ENCODE results near the gene DGLUCY. TPM values are rescaled to one million over a fixed set of nuclear protein-coding genes. Genes with fewer than 3 reads are reported as not detected.

The DGLUCY gene
- total RNA-seq, 1 donor from 2014 or later, result 20.0 TPM

- Mint-ChIP-seq H3K27me3 (ENCODE audit: low read depth, unreplicated experiment) (no peaks in the 10 kb centered on the region), H3K9me3 (ENCODE audit: unreplicated experiment) (no peaks in the 10 kb centered on the region), H3K4me3 (ENCODE audit: unreplicated experiment) (no peak overlapping the region), H3K4me1 (ENCODE audit: low read depth, unreplicated experiment) (peaks cover 3% of the 10 kb centered on the region), H3K36me3 (ENCODE audit: low read depth, unreplicated experiment) (peaks cover 30% of the 10 kb centered on the region), H3K27ac (ENCODE audit: unreplicated experiment) (peak overlapping the region; percentile 69)
- Histone ChIP-seq H4K20me1 (ENCODE audit: insufficient read depth, low read length) (no peaks in the 10 kb centered on the region), H3K9me3 (ENCODE audit: insufficient read depth, low read depth, low read length) (no peaks in the 10 kb centered on the region), H3K4me2 (ENCODE audit: low read length) (peak overlapping the region; percentile 11), H3K79me2 (ENCODE audit: insufficient read depth, low read length) (no peaks in the 10 kb centered on the region), H2AFZ (ENCODE audit: low read depth, low read length) (no peak overlapping the region), H3K27me3 (ENCODE audit: insufficient read depth, low read length) (no peaks in the 10 kb centered on the region), H3K4me1 (ENCODE audit: insufficient read depth, low read length) (no peaks in the 10 kb centered on the region), H3K36me3 (ENCODE audit: insufficient read depth, low read length) (no peaks in the 10 kb centered on the region), H3K4me3 (ENCODE audit: insufficient read depth, low read depth, low read length) (no peak overlapping the region), H3K27ac (ENCODE audit: low read depth, low read length) (no peak overlapping the region), H3K9ac (ENCODE audit: low read length) (no peak overlapping the region)
- FAIRE-seq (no peak), DNase-seq (ENCODE audit: low read depth) (peak; percentile 48)
- TF ChIP-seq, protein P1, sequence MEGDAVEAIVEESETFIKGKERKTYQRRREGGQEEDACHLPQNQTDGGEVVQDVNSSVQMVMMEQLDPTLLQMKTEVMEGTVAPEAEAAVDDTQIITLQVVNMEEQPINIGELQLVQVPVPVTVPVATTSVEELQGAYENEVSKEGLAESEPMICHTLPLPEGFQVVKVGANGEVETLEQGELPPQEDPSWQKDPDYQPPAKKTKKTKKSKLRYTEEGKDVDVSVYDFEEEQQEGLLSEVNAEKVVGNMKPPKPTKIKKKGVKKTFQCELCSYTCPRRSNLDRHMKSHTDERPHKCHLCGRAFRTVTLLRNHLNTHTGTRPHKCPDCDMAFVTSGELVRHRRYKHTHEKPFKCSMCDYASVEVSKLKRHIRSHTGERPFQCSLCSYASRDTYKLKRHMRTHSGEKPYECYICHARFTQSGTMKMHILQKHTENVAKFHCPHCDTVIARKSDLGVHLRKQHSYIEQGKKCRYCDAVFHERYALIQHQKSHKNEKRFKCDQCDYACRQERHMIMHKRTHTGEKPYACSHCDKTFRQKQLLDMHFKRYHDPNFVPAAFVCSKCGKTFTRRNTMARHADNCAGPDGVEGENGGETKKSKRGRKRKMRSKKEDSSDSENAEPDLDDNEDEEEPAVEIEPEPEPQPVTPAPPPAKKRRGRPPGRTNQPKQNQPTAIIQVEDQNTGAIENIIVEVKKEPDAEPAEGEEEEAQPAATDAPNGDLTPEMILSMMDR (IDR thresholded peaks at IDR 0.05; ENCODE audit: insufficient read depth, low read depth, low read length), result no peak
- TF ChIP-seq EZH2 (IDR thresholded peaks at IDR 0.05; ENCODE audit: insufficient read depth, low read length), result no peak
Observed at GRCh38 chr14:91202234-91202974, 88.5 kb downstream of the DGLUCY start.

- no peaks in the 10 kb centered on the region for H3K9me3 Mint-ChIP-seq (ENCODE audit: unreplicated experiment)
- no peak overlapping the region for H3K27ac ChIP-seq (ENCODE audit: low read depth, low read length)
- no peaks in the 10 kb centered on the region for H3K27me3 ChIP-seq (ENCODE audit: insufficient read depth, low read length)
- DNase-seq (ENCODE audit: low read depth) (no peak), FAIRE-seq (no peak)
- no peaks in the 10 kb centered on the region for H3K79me2 ChIP-seq (ENCODE audit: insufficient read depth, low read length)
- no peak for TF ChIP-seq EZH2 (IDR thresholded peaks at IDR 0.05; ENCODE audit: insufficient read depth, low read length)
- TF ChIP-seq, protein P1 (IDR thresholded peaks at IDR 0.05; ENCODE audit: insufficient read depth, low read depth, low read length), result no peak
- no peaks in the 10 kb centered on the region for H3K4me1 ChIP-seq (ENCODE audit: insufficient read depth, low read length)
- no peaks in the 10 kb centered on the region for H3K27me3 Mint-ChIP-seq (ENCODE audit: low read depth, unreplicated experiment)
- peaks cover 3% of the 10 kb centered on the region for H3K4me1 Mint-ChIP-seq (ENCODE audit: low read depth, unreplicated experiment)
- no peaks in the 10 kb centered on the region for H3K36me3 ChIP-seq (ENCODE audit: insufficient read depth, low read length)
- H3K4me2 ChIP-seq (ENCODE audit: low read length), result no peak overlapping the region
- H3K9ac ChIP-seq (ENCODE audit: low read length), result no peak overlapping the region
- peaks cover 23% of the 10 kb centered on the region for H3K36me3 Mint-ChIP-seq (ENCODE audit: low read depth, unreplicated experiment)
- no peak overlapping the region for H3K4me3 Mint-ChIP-seq (ENCODE audit: unreplicated experiment)
- H3K4me3 ChIP-seq (ENCODE audit: insufficient read depth, low read depth, low read length), result no peak overlapping the region
- no peak overlapping the region for H2AFZ ChIP-seq (ENCODE audit: low read depth, low read length)
- no peaks in the 10 kb centered on the region for H4K20me1 ChIP-seq (ENCODE audit: insufficient read depth, low read length)
- H3K27ac Mint-ChIP-seq (ENCODE audit: unreplicated experiment), result no peak overlapping the region
- no peaks in the 10 kb centered on the region for H3K9me3 ChIP-seq (ENCODE audit: insufficient read depth, low read depth, low read length)
Observed at GRCh38 chr14:91204657-91205056, 90.8 kb downstream of the DGLUCY start.

GRCh38 chr14:91205459-91205858 lies 91.6 kb downstream of the DGLUCY start:
- no peak overlapping the region for H3K4me3 Mint-ChIP-seq (ENCODE audit: unreplicated experiment)
- H3K27ac Mint-ChIP-seq (ENCODE audit: unreplicated experiment), result no peak overlapping the region
- H2AFZ ChIP-seq (ENCODE audit: low read depth, low read length), result no peak overlapping the region
- peaks cover 3% of the 10 kb centered on the region for H3K4me1 Mint-ChIP-seq (ENCODE audit: low read depth, unreplicated experiment)
- H4K20me1 ChIP-seq (ENCODE audit: insufficient read depth, low read length), result no peaks in the 10 kb centered on the region
- DNase-seq (ENCODE audit: low read depth), result no peak
- H3K36me3 ChIP-seq (ENCODE audit: insufficient read depth, low read length), result no peaks in the 10 kb centered on the region
- H3K36me3 Mint-ChIP-seq (ENCODE audit: low read depth, unreplicated experiment), result peaks cover 18% of the 10 kb centered on the region
- H3K27ac ChIP-seq (ENCODE audit: low read depth, low read length), result no peak overlapping the region
- no peak overlapping the region for H3K4me3 ChIP-seq (ENCODE audit: insufficient read depth, low read depth, low read length)
- TF ChIP-seq, protein P1 (IDR thresholded peaks at IDR 0.05; ENCODE audit: insufficient read depth, low read depth, low read length), result no peak
- no peak for TF ChIP-seq EZH2 (IDR thresholded peaks at IDR 0.05; ENCODE audit: insufficient read depth, low read length)
- no peaks in the 10 kb centered on the region for H3K9me3 Mint-ChIP-seq (ENCODE audit: unreplicated experiment)
- FAIRE-seq, result no peak
- H3K27me3 Mint-ChIP-seq (ENCODE audit: low read depth, unreplicated experiment), result no peaks in the 10 kb centered on the region
- H3K4me1 ChIP-seq (ENCODE audit: insufficient read depth, low read length), result no peaks in the 10 kb centered on the region
- no peak overlapping the region for H3K9ac ChIP-seq (ENCODE audit: low read length)
- H3K4me2 ChIP-seq (ENCODE audit: low read length), result no peak overlapping the region
- H3K27me3 ChIP-seq (ENCODE audit: insufficient read depth, low read length), result no peaks in the 10 kb centered on the region
- H3K79me2 ChIP-seq (ENCODE audit: insufficient read depth, low read length), result no peaks in the 10 kb centered on the region
- H3K9me3 ChIP-seq (ENCODE audit: insufficient read depth, low read depth, low read length), result no peaks in the 10 kb centered on the region
